Measurements from ENCODE around the gene FHL2. TPM values are rescaled to one million over a fixed set of nuclear protein-coding genes. Genes with fewer than 3 reads are reported as not detected.
A peak's percentile ranks its signal among the peaks of the same experiment; 100 is the strongest.

FHL2 gene
- total and polyA plus RNA-seq, 2 of the 13 experiments (the other 11 are each of a cell fraction or from before 2014, with no cell fraction given): 1.9 to 74.8 TPM

GRCh38 chr2:105385731-105386540 lies 12.9 kb downstream of the FHL2 start (continued):
- TF ChIP-seq ARID5B (CRISPR knock-in tag; IDR thresholded peaks at IDR 0.05) (peak; percentile 75), RXRA (CRISPR knock-in tag; IDR thresholded peaks at IDR 0.05) (0 out of 2 replicates have a peak, but pooled peaks have one; percentile 27), MTF1 (CRISPR knock-in tag; IDR thresholded peaks at IDR 0.05) (no peak), ZNF441 (CRISPR knock-in tag; IDR thresholded peaks at IDR 0.05; ENCODE audit: borderline replicate concordance) (no peak), ARID3A (IDR thresholded peaks at IDR 0.05; ENCODE audit: low read depth, low read length) (0 out of 2 replicates have a peak, but pooled peaks have one; percentile 21), TEF (CRISPR knock-in tag; IDR thresholded peaks at IDR 0.05) (no peak), ZNF407 (CRISPR knock-in tag; IDR thresholded peaks at IDR 0.05; ENCODE audit: not compliant biosample characterization) (no peak), MXD4 (CRISPR knock-in tag; IDR thresholded peaks at IDR 0.05) (no peak), ZNF235 (CRISPR knock-in tag; IDR thresholded peaks at IDR 0.05; ENCODE audit: borderline replicate concordance) (no peak), ZNF224 (CRISPR knock-in tag; IDR thresholded peaks at IDR 0.05) (no peak), GLMP (CRISPR knock-in tag; IDR thresholded peaks at IDR 0.05; ENCODE audit: borderline replicate concordance) (no peak), SP140L (CRISPR knock-in tag; IDR thresholded peaks at IDR 0.05; ENCODE audit: borderline replicate concordance) (no peak)

Measured in HepG2 (cell line).